Stimulated activated CD4-positive, alpha-beta T cell treated with anti-CD3 and anti-CD28 coated beads, Interleukin-1b, Interleukin-23, amount 100 ng/mL, for 48 hours (primary cell): ENCODE measurements around the gene KDM2A.

Experiments
- DNase-seq: peaks from one replicate; pipeline ENCODE4 v3.0.0-alpha.2; 2020

Gene KDM2A

GRCh38 chr11:67287355-67288197 is 168.5 kb downstream of the KDM2A start:
- no peak for DNase-seq

- DNase-seq: peak; percentile 47
Observed at GRCh38 chr11:67288198-67288451, 169.1 kb downstream of the KDM2A start.

- peak; percentile 90 for DNase-seq
Observed at GRCh38 chr11:67288452-67289225, 169.6 kb downstream of the KDM2A start.

DNA sequence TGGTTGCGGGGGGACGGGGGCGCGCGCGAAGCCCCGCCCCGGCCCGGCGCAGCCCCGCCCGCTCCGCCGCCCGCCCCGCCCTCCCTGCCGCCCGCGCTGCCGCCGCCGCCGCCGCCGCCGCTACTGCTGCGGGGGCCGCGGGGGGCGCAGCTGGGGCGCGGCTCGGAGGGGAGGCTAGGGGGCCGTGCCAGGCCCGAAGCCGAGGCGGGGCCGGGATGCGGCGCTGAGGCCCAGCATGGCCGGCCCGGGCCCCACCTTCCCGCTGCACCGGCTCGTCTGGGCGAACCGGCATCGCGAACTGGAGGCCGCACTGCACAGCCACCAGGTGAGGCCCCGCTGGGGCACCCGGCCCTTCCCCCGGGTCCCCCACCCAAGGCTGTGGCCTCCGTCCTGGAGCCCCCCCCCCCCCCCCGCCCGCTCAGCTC is 170.2 kb downstream of the KDM2A start, which contains the start of gene ANKRD13D:
Gene ANKRD13D (plus strand): TSS at position 78 of the 425 bp plus-strand sequence. CDS start 158 bp downstream, at position 236.
- no peak for DNase-seq

DNA sequence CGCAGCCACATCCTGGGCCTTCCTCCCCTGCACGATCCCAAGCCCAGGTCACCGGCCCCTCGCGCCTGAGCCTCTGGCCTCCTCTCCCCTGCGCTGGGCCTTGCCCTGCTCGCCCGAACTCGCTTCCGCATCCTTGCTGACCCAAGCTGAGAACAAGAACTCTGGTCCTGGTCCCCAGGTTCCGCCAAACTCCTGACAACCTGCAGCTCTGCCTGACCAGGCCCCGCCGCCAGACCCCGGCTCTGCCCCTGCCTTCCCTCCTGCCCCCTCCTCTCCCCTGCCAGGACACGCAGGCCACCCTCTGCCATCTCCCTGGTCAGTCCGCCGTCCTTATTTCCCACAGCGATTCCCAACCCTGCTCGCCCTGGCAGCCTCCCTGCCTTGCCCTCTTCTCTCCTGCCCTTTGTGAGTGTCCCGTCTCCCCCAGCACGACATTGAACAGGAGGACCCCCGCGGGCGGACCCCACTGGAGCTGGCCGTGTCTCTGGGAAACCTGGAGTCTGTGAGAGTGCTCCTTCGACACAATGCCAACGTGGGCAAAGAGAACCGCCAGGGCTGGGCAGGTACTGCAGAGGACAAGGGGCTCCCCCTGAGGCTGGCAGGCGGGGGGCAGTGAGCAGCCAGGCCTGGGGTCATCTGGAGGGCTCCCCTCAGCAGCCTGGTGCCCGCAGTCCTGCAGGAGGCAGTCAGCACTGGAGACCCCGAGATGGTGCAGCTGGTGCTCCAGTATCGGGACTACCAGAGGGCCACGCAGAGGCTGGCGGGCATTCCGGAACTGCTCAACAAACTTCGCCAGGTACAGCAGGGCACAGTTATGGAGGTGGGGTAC is 170.8 kb downstream of the KDM2A start:
- DNase-seq: peak; percentile 3

DNA sequence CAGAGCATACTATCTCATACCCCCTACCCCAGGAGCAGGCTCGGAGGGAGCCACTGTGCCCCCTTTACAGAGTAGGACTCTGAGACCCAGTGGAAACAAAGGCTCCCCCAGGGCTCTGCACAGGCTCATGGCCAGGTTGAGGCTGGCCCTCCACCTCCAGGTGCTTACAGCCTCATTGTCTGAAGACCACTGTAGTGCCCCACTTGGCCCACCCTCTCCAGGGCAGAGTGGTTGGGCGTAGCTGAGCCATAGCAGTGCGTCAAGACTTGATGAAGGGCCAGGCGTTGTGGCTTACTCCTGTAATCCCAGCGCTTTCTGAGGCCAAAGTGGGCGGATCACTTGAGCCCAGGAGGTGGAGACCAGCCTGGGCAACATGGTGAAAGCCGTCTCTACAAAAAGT is 171.7 kb downstream of the KDM2A start:
- DNase-seq: peak; percentile 0

GRCh38 chr11:67291481-67292381 is 172.7 kb downstream of the KDM2A start:
- DNase-seq: no peak

DNA sequence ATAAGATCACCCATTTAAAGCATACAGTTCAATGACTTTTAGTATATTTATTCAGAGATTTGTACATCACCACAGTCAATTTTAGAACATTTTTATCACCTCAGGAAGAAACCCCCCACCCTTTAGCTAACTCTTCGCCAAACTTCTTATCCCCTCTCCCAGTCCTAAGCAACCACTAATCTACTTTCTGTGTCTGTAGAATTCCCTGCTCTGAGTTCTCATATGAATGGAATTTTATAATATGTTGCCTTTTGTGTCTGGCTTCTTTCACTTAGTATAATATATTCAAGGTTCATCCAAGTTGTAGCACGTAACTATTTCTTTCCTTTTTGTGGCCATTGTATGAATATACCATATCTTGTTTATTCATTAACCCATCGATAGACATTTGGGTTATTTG is 173.6 kb downstream of the KDM2A start:
- DNase-seq: no peak

DNA sequence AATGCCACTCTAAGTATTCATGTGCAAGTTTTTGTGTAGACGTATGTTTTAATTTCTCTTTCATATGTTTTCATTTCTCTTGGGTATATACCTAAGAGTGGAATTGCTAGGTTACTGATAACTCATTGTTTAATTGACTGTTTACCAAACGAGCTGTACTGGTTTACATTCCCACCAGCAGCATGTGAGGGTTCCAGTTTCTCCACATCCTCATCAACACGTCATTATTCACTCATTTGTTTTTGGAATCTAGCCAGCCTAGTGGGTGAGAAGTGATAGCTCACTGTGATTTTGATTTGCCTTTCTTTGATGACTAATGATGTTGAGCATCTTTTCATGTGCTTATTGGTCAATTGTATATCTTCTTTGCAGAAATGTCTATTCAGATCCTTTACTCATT is 174.0 kb downstream of the KDM2A start:
- no peak for DNase-seq

DNA sequence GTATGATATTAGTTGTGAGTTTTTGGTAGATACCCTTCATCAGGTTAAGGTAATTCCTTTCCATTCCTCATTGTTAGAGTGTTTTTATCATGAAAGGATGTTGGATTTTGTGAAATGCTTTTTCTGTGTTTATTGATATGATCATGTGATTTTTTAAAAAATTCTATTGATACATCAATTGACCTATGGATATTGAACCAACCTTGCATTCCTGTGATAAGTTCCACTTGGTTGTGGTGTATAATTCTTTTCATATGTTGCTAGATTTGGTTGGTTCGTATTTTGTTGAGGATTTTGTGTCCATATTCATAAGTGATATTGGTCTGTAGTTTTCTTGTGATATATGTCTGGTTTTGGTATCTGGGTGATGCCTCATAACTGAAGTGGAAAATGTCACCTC is 176.8 kb downstream of the KDM2A start:
- no peak for DNase-seq

- no peak for DNase-seq
Observed at GRCh38 chr11:67298786-67299185, 179.7 kb downstream of the KDM2A start.

- DNase-seq: no peak
Observed at GRCh38 chr11:67299471-67300191, 180.6 kb downstream of the KDM2A start.

DNA sequence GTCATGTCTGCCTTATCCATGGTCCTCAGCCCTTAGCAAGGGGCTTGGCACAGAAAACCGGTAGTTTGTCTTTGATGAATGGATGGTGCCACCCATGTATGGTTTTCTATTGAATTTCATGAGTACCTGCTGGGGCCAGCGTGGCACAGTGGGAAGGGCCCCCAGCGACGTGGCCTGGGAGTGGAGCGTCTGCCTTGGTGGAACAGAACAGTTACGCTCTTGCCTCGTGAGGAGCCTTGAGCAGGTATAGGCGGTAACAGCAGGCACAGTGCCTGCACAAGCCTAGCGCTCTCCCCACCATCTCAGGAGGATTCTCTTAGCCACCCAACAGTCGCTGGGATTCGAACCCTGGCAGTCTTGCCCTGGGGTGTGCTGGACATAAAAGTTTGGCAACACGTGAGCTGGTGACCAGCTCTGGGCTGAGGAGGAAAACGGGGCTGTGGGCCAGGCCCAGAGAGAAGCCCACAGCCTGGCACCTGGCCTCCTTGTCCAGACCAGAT is 181.2 kb downstream of the KDM2A start:
- DNase-seq: no peak

GRCh38 chr11:67300756-67301312 is 181.8 kb downstream of the KDM2A start:
- DNase-seq: no peak

GRCh38 chr11:67301313-67301921 is 182.4 kb downstream of the KDM2A start:
- no peak for DNase-seq

GRCh38 chr11:67301951-67302516 is 183.0 kb downstream of the KDM2A start:
- DNase-seq: no peak

DNA sequence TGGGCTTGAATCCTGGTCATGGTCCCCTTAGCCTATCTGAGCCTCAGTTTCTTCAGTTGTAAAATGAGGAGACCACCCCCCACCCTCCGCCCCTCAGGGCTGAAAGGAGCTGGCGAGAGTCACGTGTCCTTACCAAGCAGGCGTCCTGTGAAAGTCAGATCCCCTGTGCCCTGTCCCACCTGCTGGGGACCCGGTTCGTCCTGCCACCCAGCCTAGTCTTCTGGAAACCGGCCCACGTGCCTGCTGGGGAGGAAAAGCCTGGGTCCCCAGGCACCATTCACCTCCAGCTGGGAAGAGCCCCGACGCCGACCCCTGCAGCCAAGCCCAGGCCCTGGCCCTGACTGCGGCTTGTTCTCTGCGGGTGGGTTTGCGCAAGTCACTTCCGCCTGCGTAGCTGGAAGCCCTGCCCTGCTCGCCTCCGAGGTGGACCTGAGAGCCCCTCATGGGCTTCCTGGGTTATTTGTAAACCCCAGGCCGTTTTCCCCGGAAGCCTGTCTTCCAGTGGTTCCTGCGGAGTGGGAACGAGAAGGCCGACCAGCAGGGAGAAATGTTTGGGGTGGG is 183.6 kb downstream of the KDM2A start:
- DNase-seq: no peak

DNA sequence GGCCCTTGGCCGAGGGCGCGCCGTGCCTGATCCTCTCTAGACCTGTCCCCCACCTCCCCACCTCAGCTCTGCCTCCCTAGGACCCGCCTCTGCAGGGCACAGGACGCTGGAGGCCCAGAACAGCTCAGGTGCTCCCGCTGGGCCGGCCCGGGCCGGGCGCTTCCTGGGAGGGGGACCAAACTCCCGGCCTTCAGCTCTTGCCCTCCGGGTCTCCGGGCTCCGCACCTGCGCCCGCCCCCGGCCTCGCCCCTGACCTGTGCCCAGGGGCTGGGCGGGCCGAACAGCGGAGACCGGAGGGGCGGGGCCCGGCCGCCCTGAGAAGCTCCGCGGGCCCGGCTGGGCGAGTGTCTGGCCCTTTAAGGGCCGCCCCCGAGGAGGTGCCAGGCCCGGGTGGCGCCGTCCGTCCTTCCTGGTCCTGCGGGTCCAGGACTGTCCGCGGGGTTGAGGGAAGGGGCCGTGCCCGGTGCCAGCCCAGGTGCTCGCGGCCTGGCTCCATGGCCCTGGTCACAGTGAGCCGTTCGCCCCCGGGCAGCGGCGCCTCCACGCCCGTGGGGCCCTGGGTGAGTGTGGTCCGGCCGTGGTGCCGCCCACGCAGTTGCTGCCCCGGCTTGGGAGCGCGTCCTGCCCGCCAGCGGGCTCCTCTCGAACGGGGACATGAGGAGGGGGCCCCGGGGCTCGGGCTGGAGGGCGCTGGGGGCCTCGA is 184.2 kb downstream of the KDM2A start, which contains the start of gene SSH3:
Gene SSH3 (plus strand): TSS at position 399 of the 703 bp plus-strand sequence. CDS start 96 bp downstream, at position 495.
- no peak for DNase-seq

- no peak for DNase-seq
Observed at GRCh38 chr11:67303835-67304411, 184.9 kb downstream of the KDM2A start.
